C4-2B (cell line): ENCODE data around the gene LMAN2.

ENCODE experiments used
- ZFX ChIP-seq: fragments of 450-650 bp; IDR thresholded peaks from 2 replicates; pipeline ENCODE4 v1.6.1; 2017
- TF ChIP-seq, protein P1 (sequence below): fragments of 450-650 bp; conservative IDR thresholded peaks from 2 replicates; pipeline ENCODE4 v1.5.1; 2017; ENCODE audit warnings: mild to moderate bottlenecking

DNA sequence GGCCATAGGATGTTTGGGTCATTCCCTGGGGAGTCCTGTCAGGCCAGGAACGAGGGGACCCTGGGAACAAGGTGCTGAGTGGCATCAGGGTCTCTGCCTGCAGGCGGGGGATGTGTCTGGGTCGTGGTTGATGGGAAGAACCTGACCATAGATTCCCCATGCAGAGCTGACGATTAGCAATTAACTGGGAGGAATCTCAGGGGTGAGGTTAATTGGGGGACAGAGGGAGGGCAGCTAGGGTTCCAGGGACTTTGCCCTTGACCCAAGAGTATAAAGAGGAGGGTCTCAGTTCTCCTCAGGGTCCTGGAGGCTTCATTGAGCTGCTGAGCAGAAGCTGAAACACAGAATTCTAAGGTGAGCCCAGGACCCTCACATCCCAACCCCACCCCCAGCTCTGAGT is 32.7 kb upstream of the LMAN2 start, which contains the start of gene SLC34A1:
- TF ChIP-seq, protein P1, sequence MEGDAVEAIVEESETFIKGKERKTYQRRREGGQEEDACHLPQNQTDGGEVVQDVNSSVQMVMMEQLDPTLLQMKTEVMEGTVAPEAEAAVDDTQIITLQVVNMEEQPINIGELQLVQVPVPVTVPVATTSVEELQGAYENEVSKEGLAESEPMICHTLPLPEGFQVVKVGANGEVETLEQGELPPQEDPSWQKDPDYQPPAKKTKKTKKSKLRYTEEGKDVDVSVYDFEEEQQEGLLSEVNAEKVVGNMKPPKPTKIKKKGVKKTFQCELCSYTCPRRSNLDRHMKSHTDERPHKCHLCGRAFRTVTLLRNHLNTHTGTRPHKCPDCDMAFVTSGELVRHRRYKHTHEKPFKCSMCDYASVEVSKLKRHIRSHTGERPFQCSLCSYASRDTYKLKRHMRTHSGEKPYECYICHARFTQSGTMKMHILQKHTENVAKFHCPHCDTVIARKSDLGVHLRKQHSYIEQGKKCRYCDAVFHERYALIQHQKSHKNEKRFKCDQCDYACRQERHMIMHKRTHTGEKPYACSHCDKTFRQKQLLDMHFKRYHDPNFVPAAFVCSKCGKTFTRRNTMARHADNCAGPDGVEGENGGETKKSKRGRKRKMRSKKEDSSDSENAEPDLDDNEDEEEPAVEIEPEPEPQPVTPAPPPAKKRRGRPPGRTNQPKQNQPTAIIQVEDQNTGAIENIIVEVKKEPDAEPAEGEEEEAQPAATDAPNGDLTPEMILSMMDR: no peak
- TF ChIP-seq ZFX: no peak
